GM23248 (cell line): ENCODE results near the gene MAPK8IP2. TPM values are rescaled to one million over a fixed set of nuclear protein-coding genes. Genes with fewer than 3 reads are reported as not detected.
A peak's percentile ranks its signal among the peaks of the same experiment; 100 is the strongest.
"Not testable (repeated sequence)": the region's sequence is repeated elsewhere in the genome, so short reads cannot be mapped to it uniquely, and the experiment has no call there.

ENCODE experiments used
- DNase-seq: peaks from one replicate; pipeline ENCODE4 v3.0.0-alpha.2; 2015
- H2AFZ ChIP-seq: fragments of 200-600 bp; sonication (generic); 2 replicates; pipeline ENCODE4 v1.6.1; 2016; ENCODE audit warnings: antibody characterized with exemption
- H3F3A ChIP-seq: fragments of 200-600 bp; sonication (generic); 2 replicates; pipeline ENCODE4 v1.6.1; 2016; ENCODE audit warnings: mild to moderate bottlenecking, antibody characterized with exemption, mixed run types; ENCODE audit not compliant: insufficient read depth
- H3K27ac ChIP-seq: fragments of 200-600 bp; sonication (generic); 2 replicates; pipeline ENCODE4 v1.5.1; 2016; ENCODE audit warnings: mild to moderate bottlenecking
- H3K27me3 ChIP-seq: fragments of 200-600 bp; sonication (generic); replicated peaks from 2 replicates; pipeline ENCODE4 v1.6.1; 2016; ENCODE audit warnings: mild to moderate bottlenecking; ENCODE audit not compliant: insufficient read depth
- H3K36me3 ChIP-seq: fragments of 200-600 bp; sonication (generic); 2 replicates; pipeline ENCODE4 v1.6.1; 2016; ENCODE audit warnings: low read depth, mild to moderate bottlenecking
- H3K4me1 ChIP-seq: fragments of 200-600 bp; sonication (generic); 2 replicates; pipeline ENCODE4 v1.6.1; 2016; ENCODE audit warnings: mild to moderate bottlenecking; ENCODE audit not compliant: insufficient read depth
- H3K4me2 ChIP-seq: fragments of 200-600 bp; sonication (generic); one replicate; pipeline ENCODE4 v1.6.1; 2016; ENCODE audit warnings: mild to moderate bottlenecking; ENCODE audit not compliant: unreplicated experiment
- H3K4me3 ChIP-seq: fragments of 200-600 bp; sonication (generic); 2 replicates; pipeline ENCODE4 v1.5.1; 2016; ENCODE audit warnings: mild to moderate bottlenecking
- H3K79me2 ChIP-seq: fragments of 200-600 bp; sonication (generic); 2 replicates; pipeline ENCODE4 v1.6.1; 2016; ENCODE audit warnings: mild to moderate bottlenecking; ENCODE audit not compliant: insufficient read depth
- H3K9ac ChIP-seq: fragments of 200-600 bp; sonication (generic); 2 replicates; pipeline ENCODE4 v1.6.1; 2016; ENCODE audit warnings: mild to moderate bottlenecking
- H3K9me2 ChIP-seq: fragments of 200-600 bp; sonication (generic); 2 replicates; pipeline ENCODE4 v1.6.1; 2016; ENCODE audit warnings: mixed run types, mild to moderate bottlenecking, moderate library complexity; ENCODE audit not compliant: insufficient read depth
- H3K9me3 ChIP-seq: fragments of 200-600 bp; sonication (generic); one replicate; pipeline ENCODE4 v1.6.1; 2017; ENCODE audit warnings: low read depth
- H4K20me1 ChIP-seq: fragments of 200-600 bp; sonication (generic); 2 replicates; pipeline ENCODE4 v1.6.0; 2016; ENCODE audit not compliant: insufficient read depth
- EZH2 ChIP-seq: fragments of 200-600 bp; sonication (generic); IDR thresholded peaks from 2 replicates; pipeline ENCODE4 v1.6.1; 2018; ENCODE audit warnings: antibody characterized with exemption, mild to moderate bottlenecking; ENCODE audit not compliant: insufficient read depth, poor library complexity, severe bottlenecking
- EZH2phosphoT487 ChIP-seq: fragments of 200-600 bp; sonication (generic); IDR thresholded peaks from 2 replicates; pipeline ENCODE4 v1.6.1; 2018; ENCODE audit warnings: antibody characterized with exemption, moderate library complexity, mild to moderate bottlenecking, low read depth; ENCODE audit not compliant: insufficient read depth
- WGBS, 2 experiments: methylation state at CpG; one replicate each; pipeline ENCODE4 v1.1.6; 2015 to 2017; ENCODE audit warnings: low lambda C conversion rate in 2 of 2, low coverage in 1 of 2; ENCODE audit errors: missing lambda C conversion rate in 2 of 2; 5-methylcytosine and 5-hydroxymethylcytosine counted together
- in situ Hi-C: fragments of 300-500 bp; cut with MboI; formaldehyde crosslinking; loops from 2 replicates; pipeline ENCODE4 v1.15.0; 2020
- polyA plus RNA-seq: library from polyadenylated mRNA; unstranded; fragments of >200 nt; fragmentation: Nextera tagmentation; extraction: Ambion mirVana; gene quantifications from 2 replicates; pipeline ENCODE4 v1.2.1, GENCODE V29; 2016
- total RNA-seq: library from RNA; depleted of rRNA; stranded (reverse); fragments of >200 nt; shearing (Covaris generic); gene quantifications from 2 replicates; pipeline ENCODE4 v1.2.3, GENCODE V29; 2014; rRNA removed

MAPK8IP2 gene
- total and polyA plus RNA-seq, 2 experiments from 2014 or later = 0.06 TPM; not detected in 1

DNA sequence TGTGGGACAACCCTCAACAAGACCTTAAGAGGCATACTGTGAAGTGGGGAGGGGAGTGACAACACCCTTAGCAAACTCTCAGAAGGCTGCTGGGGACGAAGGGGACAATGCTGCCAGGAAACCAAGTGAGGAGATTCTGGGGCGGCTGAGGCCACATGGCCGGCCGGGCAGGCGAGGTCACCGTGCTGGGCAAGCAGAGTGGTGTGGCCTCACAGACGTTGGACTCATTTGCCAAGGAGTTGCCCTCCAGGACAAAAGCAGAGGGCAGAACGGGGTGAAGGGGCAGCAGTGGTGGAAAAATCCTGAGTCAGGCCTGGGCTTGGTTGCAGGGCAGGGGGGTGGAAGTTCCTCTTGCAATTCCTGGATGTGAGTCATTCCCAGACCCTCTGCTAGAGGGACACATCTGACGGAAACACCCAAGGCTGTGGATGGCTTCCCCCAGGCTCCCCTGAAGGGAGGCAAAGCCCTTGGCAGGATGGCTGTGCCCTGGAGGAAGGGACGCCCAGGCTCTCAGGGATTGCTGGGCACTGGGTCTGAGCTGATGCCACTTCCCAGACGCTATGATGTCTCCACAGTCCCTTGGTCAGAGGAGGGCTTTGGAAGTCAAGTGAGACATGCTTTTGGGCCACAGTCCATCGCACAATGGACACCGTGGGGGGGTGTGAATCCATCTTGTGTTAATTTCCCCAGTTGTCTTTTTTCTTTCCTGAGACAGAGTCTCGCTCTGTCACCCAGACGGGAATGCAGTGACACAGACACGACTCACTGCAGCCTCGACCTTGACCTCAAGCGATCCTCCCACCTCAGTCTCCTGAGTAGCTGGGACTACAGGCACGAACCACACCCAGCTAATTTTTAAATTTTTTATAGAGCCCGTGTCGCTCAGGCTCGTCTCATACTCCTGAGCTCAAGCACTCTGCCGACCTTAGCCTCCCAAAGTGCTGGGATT, 55.8 kb downstream of the MAPK8IP2 start:
- WGBS, 2 experiments = 51 to 56% methylated on average over 23 of the region's 23 CpGs
- peak overlapping the region; percentile 35 for H3K4me2 ChIP-seq

DNA sequence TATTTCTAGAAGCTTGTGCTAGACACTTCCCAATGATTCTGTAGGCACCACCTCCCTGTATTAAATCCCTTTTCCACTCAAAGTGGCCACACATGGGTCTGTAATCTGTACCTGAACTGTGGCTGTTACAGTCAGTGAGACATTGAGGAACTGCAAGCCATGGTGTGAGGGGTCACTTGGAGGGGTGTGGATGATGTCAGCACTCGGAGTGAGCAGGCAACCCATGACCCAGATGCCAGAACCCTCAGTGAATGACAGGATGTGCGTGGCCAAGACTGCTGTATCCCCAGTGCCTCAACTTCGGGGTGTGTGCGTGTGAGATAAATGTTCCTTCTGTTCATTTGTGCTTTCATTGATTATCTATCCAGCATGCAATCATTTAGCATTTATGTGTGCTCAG, 57.3 kb downstream of the MAPK8IP2 start:
- WGBS, 2 experiments = 62 to 66% methylated on average over 4 of the region's 4 CpGs
- no peak overlapping the region for H2AFZ ChIP-seq
- H4K20me1 ChIP-seq = no peaks in the 10 kb centered on the region
- no peaks in the 10 kb centered on the region for H3K9me2 ChIP-seq
- H3K36me3 ChIP-seq = no peaks in the 10 kb centered on the region
- TF ChIP-seq EZH2 = no peak
- no peak for TF ChIP-seq EZH2phosphoT487
- in situ Hi-C loops = no loop called here
- no peak overlapping the region for H3K4me2 ChIP-seq
- H3K27me3 ChIP-seq = no peaks in the 10 kb centered on the region
- no peak overlapping the region for H3K27ac ChIP-seq
- no peak for DNase-seq
- peaks cover 17% of the 10 kb centered on the region for H3K4me1 ChIP-seq
- H3K9ac ChIP-seq = no peak overlapping the region
- H3K79me2 ChIP-seq = no peaks in the 10 kb centered on the region
- H3F3A ChIP-seq = no peaks in the 10 kb centered on the region
- H3K9me3 ChIP-seq = no peaks in the 10 kb centered on the region
- no peak overlapping the region for H3K4me3 ChIP-seq

More for the DNA sequence above, 55.8 kb downstream of the MAPK8IP2 start:
- H3K4me3 ChIP-seq = no peak overlapping the region
- no peaks in the 10 kb centered on the region for H4K20me1 ChIP-seq
- H3K9ac ChIP-seq = peak overlapping the region; percentile 12; the same call in 1 of the 2 replicates
- H3K36me3 ChIP-seq = no peaks in the 10 kb centered on the region
- H3K9me3 ChIP-seq = no peaks in the 10 kb centered on the region
- H3K79me2 ChIP-seq = no peaks in the 10 kb centered on the region
- peak; percentile 72 for DNase-seq
- in situ Hi-C loops = no loop called here
- H3K4me1 ChIP-seq = peaks cover 17% of the 10 kb centered on the region
- peak overlapping the region; percentile 49 for H2AFZ ChIP-seq
- H3F3A ChIP-seq = no peaks in the 10 kb centered on the region
- H3K27me3 ChIP-seq = no peaks in the 10 kb centered on the region
- H3K9me2 ChIP-seq = no peaks in the 10 kb centered on the region
- H3K27ac ChIP-seq = peak overlapping the region; percentile 58
- TF ChIP-seq EZH2phosphoT487 (no peak), EZH2 (no peak)

DNA sequence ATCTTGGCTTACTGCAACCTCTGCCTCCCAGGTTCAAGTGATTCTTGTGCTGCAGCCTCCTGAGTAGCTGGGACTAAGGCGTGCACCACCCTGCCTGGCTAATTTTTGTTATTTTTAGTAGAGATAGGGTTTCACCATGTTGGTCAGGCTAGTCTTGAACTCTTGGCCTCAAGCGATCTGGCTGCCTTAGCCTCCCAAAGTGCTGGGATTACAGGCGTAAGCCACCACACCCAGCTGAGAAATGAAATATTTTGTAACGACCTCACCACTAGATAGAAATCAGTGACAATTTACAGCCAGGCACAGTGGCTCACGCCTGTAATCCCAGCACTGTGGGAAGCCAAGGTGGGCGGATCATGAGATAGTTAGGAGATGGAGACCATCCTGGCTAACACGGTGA, 59.1 kb downstream of the MAPK8IP2 start:
- H2AFZ ChIP-seq, H3K36me3 ChIP-seq, H3K9me3 ChIP-seq, H3K27me3 ChIP-seq, H3K4me3 ChIP-seq, DNase-seq, H3K9me2 ChIP-seq, H3K27ac ChIP-seq, H3F3A ChIP-seq, H3K4me2 ChIP-seq, H3K9ac ChIP-seq, in situ Hi-C loops, H4K20me1 ChIP-seq, H3K79me2 ChIP-seq: not testable (repeated sequence)
- 83 to 87% methylated on average over 7 of the region's 7 CpGs for WGBS, 2 experiments
- H3K4me1 ChIP-seq = peaks cover 17% of the 10 kb centered on the region

DNA sequence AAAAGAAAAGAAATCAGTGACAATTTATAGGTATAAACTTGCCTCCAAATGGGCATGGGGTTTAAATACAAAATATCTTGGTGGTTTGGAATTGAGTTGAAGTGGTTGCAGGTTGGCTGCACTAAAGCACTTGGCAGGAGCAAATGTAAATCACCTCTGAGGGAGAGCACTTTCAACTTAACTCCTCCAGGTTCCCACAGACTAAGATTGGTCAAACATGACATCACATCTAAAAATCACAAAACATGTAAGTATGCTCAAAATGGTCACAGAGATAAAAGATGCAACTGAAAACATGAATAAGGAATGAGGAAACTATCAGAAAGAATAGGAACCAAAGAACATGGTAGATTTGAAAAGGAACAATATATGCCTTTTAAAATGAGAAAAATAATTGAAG, 59.7 kb downstream of the MAPK8IP2 start:
- no peaks in the 10 kb centered on the region for H3K27me3 ChIP-seq
- no peaks in the 10 kb centered on the region for H3K79me2 ChIP-seq
- H3K4me3 ChIP-seq = no peak overlapping the region
- no peaks in the 10 kb centered on the region for H4K20me1 ChIP-seq
- no peak overlapping the region for H3K4me2 ChIP-seq
- no peak overlapping the region for H3K27ac ChIP-seq
- H2AFZ ChIP-seq = no peak overlapping the region
- no peaks in the 10 kb centered on the region for H3K36me3 ChIP-seq
- no peak for DNase-seq
- H3K4me1 ChIP-seq = peaks cover 17% of the 10 kb centered on the region
- no peak overlapping the region for H3K9ac ChIP-seq
- H3K9me2 ChIP-seq = no peaks in the 10 kb centered on the region
- H3F3A ChIP-seq = no peaks in the 10 kb centered on the region
- TF ChIP-seq EZH2 = no peak
- TF ChIP-seq EZH2phosphoT487 = no peak
- in situ Hi-C loops = no loop called here
- no peaks in the 10 kb centered on the region for H3K9me3 ChIP-seq

Other genes with a start within 250 kb of the MAPK8IP2 start
- gene SBF1, start 125.8 kb upstream of the MAPK8IP2 start, total RNA-seq = 92.0 and 93.5 TPM in 2 replicates
- 25.2 and 27.6 TPM in 2 replicates for gene SBF1, start 125.8 kb upstream of the MAPK8IP2 start, polyA plus RNA-seq
- 11.4 and 15.2 TPM in 2 replicates for gene ADM2, start 119.2 kb upstream of the MAPK8IP2 start, total RNA-seq
- 11.6 and 14.0 TPM in 2 replicates for gene ADM2, start 119.2 kb upstream of the MAPK8IP2 start, polyA plus RNA-seq
- not detected in 2 replicates for gene MIOX, start 113.9 kb upstream of the MAPK8IP2 start, total RNA-seq
- gene MIOX, start 113.9 kb upstream of the MAPK8IP2 start, polyA plus RNA-seq = 0.16 TPM in 1 of 2 replicates, not detected in the other
- gene LMF2, start 93.1 kb upstream of the MAPK8IP2 start, total RNA-seq = 95.0 and 124 TPM in 2 replicates
- gene LMF2, start 93.1 kb upstream of the MAPK8IP2 start, polyA plus RNA-seq = 101 and 106 TPM in 2 replicates
- gene NCAPH2, start 92.6 kb upstream of the MAPK8IP2 start, total RNA-seq = 33.8 and 61.0 TPM in 2 replicates
- 27.7 and 28.6 TPM in 2 replicates for gene NCAPH2, start 92.6 kb upstream of the MAPK8IP2 start, polyA plus RNA-seq
- 8.4 and 17.5 TPM in 2 replicates for gene SCO2, start 75.2 kb upstream of the MAPK8IP2 start, total RNA-seq
- 11.0 and 15.0 TPM in 2 replicates for gene SCO2, start 75.2 kb upstream of the MAPK8IP2 start, polyA plus RNA-seq
- gene TYMP, start 70.8 kb upstream of the MAPK8IP2 start, total RNA-seq = 33.2 and 42.4 TPM in 2 replicates
- gene TYMP, start 70.8 kb upstream of the MAPK8IP2 start, polyA plus RNA-seq = 24.3 and 24.8 TPM in 2 replicates
- gene KLHDC7B, start 54.9 kb upstream of the MAPK8IP2 start, total RNA-seq = not detected in 2 replicates
- gene KLHDC7B, start 54.9 kb upstream of the MAPK8IP2 start, polyA plus RNA-seq = 0.06 TPM in 1 of 2 replicates, not detected in the other
- gene SYCE3, start 37.9 kb upstream of the MAPK8IP2 start, total RNA-seq = not detected in 2 replicates
- 0.49 and 0.80 TPM in 2 replicates for gene SYCE3, start 37.9 kb upstream of the MAPK8IP2 start, polyA plus RNA-seq
- gene CPT1B, start 22.4 kb upstream of the MAPK8IP2 start, total RNA-seq = 1.6 and 2.9 TPM in 2 replicates
- 1.0 and 1.3 TPM in 2 replicates for gene CPT1B, start 22.4 kb upstream of the MAPK8IP2 start, polyA plus RNA-seq
- gene CHKB, start 17.9 kb upstream of the MAPK8IP2 start, total RNA-seq = 38.7 and 41.3 TPM in 2 replicates
- gene CHKB, start 17.9 kb upstream of the MAPK8IP2 start, polyA plus RNA-seq = 30.7 and 41.7 TPM in 2 replicates
- gene ARSA, start 27.4 kb downstream of the MAPK8IP2 start, total RNA-seq = 59.6 and 59.7 TPM in 2 replicates
- 31.7 and 32.9 TPM in 2 replicates for gene ARSA, start 27.4 kb downstream of the MAPK8IP2 start, polyA plus RNA-seq
- gene SHANK3, start 72.0 kb downstream of the MAPK8IP2 start, total RNA-seq = 0.51 and 0.97 TPM in 2 replicates
- 0.08 and 0.10 TPM in 2 replicates for gene SHANK3, start 72.0 kb downstream of the MAPK8IP2 start, polyA plus RNA-seq
- gene ACR, start 137.4 kb downstream of the MAPK8IP2 start, total RNA-seq = not detected in 2 replicates
- gene ACR, start 137.4 kb downstream of the MAPK8IP2 start, polyA plus RNA-seq = not detected in 2 replicates
- 18.4 and 21.6 TPM in 2 replicates for gene RABL2B, start 182.8 kb downstream of the MAPK8IP2 start, total RNA-seq
- 22.4 and 23.6 TPM in 2 replicates for gene RABL2B, start 182.8 kb downstream of the MAPK8IP2 start, polyA plus RNA-seq